Fibroblast of peridontal ligament (primary cell): ENCODE data around the gene ARID1A.

Experiments used
- DNase-seq: peaks from one replicate; pipeline ENCODE4 v3.0.0-alpha.2; 2010; ENCODE audit errors: extremely low read depth

ARID1A gene

DNA sequence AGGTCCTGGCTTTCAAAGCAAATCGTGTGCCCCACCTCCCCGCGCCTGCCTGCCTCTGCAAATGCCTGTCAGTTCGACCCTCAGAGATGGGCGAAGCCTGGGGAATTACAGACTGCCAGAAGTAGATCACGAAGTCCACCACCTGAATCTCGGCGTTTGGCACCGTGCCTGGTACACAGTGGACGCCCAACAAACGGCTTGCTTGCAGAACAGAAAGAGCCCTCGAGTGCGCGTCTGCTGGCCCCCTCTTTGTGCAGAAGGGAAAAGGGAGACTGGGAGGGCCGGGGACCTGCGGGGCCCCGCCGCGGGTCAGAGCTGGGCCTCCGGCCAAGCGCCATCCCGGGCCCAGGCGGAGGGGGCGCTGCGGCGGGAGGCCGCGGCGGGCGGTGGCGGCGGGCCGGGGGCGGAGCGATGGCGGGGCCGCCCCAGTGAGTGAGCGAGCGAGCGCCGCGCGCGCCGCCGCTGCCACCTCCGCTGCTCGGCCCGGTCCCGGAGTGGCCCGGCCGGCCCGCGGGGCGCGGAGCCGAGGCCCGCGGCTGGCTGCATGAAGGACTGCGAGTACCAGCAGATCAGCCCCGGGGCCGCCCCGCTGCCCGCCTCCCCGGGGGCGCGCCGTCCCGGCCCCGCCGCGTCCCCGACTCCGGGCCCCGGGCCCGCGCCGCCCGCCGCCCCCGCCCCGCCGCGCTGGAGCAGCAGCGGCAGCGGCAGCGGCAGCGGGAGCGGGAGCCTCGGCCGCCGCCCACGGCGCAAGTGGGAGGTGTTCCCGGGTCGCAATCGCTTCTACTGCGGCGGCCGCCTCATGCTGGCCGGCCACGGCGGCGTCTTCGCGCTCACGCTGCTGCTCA is 130.7 kb downstream of the ARID1A start, which contains the start of gene ZDHHC18:
Gene ZDHHC18 (plus strand): TSS at position 428 of the 845 bp plus-strand sequence. CDS start 117 bp downstream, at position 545.
- DNase-seq: peak; percentile 24

DNA sequence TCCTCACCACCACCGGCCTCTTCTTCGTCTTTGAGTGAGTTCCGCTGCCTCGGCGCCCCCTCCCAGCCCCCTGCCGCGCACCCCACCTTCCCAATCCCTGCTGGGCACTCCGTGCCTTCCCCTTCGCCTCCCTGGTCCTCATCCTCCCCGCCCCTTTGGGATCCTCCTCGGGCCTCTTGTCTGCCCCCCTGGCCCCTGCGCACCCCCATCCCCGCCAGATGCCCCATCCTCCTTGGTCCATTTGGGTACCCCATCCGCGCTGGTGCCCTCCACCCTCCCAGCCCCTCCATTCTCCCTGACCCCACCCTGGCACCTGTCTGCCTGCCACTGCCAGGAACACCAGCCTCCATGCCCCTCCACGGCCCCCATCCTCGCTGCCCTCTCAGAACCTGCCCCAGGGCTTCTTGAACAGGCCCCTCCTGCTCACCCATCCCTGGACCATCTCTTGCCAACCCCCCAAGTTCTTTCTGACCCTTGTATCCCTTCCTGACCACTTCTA is 131.3 kb downstream of the ARID1A start:
- DNase-seq: no peak

DNA sequence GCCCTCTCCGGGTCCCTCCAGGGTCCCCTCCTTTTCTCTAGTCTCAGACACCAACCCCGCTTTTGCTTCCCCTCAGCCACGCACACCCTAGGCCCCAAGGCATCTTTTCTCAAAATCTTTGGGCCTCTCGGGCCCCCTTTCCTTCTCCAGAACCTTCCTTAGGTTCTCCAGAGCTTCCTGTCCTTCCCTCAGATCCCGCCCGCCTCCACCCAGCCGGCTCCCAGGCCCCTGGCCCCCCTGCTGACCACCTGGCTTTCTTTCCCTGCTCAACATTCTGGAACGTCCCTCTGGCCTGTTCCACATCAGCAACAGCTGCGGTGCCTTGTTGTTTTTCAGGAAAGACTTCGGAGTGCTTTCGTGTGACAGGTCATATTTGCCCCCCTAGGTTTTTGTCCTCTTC is 131.8 kb downstream of the ARID1A start:
- DNase-seq: no peak

DNA sequence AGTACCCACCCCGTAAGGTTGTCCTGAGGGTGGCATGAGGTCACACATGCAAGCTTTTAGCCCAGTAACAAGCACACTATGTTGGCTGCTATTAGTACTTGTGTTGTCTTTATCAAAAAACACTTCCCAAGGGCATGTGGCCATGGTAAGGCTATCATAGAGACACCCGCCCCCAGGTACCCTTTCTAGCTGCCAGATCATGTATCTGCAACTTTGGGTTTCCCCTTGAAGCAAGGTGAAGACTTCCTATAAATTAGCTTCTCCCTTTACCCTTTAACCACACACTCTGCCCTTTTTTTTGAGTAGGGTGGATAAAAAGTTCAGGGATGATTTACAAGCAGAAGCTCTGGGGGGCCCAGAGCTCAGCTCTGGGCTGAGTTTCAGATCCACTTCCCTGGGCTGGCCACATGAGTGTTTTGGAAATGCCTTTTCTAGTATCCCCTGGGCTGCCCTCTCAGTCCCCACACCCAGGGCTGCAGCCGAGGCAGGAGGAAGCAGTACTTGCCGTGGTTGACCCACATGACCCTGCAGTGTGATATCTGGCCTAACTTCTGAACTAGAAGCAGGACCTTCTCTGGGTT is 132.7 kb downstream of the ARID1A start:
- DNase-seq: no peak

DNA sequence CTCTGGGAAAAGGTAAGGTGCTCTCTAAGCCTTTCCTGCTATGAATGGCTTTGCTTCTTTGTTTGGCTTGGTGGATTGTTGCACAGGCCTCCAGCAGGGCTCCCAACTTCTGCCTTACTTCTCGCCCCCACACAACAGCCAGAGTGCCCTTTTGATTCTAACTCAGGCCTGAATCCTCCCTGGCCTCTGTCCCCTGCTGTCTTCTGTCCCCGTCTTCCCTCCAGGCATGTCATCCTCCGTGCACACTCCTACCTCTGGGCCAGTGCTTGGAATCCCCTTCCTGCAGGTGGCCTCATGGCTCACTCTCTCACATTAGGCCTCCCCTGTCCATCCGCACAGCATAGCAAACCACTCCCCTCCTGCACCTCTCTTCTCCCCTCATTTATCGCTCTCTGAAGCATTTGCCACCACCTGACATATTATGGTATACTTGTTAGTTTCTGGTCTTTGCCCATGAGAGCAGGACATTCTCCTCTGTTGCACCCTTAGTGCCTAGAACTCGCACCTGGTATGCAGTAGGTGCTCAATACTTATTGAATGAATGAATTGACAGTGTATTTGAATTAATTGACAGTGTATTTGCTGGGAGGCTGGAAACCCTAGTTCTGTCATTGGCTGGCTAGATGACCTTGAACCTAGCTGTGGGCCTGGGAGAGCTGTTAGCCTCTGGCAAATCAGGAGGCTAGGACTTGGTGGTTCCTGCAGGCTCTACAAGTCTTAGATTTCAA is 133.5 kb downstream of the ARID1A start:
- no peak for DNase-seq

DNA sequence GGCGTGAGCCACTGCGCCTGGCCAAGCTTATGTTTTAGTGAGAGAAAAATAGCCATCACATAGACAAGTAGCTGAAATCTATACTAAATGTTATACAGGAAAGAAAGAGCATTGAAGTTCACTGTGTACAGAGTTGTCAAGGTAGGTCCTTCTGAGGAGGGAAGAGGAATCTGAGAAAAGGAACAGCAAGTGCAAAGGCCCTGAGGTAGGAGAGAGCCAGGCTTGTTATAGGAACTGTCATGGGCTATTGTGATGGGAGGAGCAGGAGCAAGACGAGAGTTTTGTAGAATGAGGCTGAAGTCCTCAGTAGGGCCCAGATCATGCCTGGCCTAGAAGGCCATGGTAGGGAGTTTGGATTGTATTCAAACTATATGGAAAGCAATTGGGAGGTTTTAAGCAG is 135.2 kb downstream of the ARID1A start:
- DNase-seq: no peak
